8988T (cell line): ENCODE data around the gene KLF6.

Experiments
- DNase-seq: peaks from one replicate; pipeline ENCODE4 v3.0.0; 2011

KLF6 gene

GRCh38 chr10:3774018-3774813, 10.8 kb downstream of the KLF6 start:
- no peak for DNase-seq

DNA sequence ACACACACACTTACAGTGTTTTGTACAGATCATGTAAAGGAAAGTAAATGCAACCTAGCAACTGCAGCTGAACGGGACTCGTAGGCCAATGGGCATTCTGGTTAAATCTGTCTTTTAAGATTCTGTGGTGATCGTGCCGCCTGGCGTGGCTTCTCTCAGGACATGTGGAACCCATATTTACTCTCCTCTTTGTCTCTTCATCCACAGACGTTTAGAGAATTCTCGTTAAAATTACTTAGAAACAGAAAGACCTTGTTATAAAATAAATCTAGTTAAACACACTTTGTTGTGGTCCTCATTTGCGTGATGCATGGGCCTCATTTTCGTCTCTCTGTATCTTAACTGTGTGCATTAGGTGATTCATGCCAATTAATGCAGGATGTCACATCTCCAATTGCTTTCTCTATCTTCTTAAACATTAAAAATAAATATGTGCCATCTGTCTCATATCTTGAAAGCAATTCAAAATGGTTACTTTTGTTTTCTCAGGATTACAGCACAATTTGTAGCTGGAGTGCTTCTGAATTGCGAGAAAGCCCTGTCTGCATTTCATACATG, 11.5 kb downstream of the KLF6 start:
- no peak for DNase-seq

- no peak for DNase-seq
Observed at GRCh38 chr10:3772361-3773171, 12.4 kb downstream of the KLF6 start.

DNA sequence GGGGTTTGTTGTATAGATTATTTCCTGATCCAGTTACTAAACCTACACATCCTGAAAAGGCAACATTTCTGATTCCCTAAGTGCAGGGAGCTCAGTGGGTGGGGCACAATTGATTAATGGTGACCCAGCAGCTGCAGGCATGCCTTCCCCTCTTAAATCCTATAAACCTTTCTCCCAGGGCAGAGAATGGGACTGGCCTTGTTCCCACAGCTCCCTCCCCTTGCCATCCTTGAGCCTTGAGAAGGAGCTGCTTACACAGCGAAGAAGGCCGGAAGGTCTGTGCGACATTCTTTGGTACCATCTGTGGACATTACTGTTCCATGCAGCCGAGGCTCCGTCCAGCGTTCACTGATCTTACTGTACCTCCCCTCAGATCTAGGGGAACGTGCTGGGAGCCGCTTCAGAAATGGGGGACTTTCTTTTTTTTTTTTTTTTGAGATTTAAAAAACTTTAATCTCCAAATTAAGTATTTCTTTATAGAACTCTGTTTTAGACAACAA, 14.3 kb downstream of the KLF6 start:
- no peak for DNase-seq

DNA sequence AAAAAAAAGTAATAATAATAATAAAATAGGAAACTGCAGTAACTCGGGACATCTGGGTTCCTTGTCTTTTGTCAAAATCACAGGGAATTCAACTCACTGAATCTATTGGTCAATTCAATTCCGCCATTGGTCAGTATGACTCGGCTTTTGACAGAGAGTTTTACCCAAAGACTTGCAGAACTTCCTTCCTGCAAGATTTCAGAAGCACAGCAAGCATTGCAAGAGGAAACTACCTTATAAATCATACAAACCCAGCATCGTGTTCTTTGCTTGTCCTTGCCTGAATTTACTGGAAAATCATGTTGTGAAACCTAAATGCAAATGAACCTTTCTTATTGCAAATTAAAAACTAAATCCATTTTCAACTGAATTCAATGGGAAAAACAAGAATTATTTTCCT, 15.5 kb downstream of the KLF6 start:
- no peak for DNase-seq

GRCh38 chr10:3766046-3766756, 18.8 kb downstream of the KLF6 start:
- no peak for DNase-seq

- DNase-seq: no peak
Observed at GRCh38 chr10:3765146-3765545, 19.9 kb downstream of the KLF6 start.

GRCh38 chr10:3764626-3765112, 20.3 kb downstream of the KLF6 start:
- DNase-seq: no peak

- no peak for DNase-seq
Observed at GRCh38 chr10:3763852-3764625, 21.0 kb downstream of the KLF6 start.

DNA sequence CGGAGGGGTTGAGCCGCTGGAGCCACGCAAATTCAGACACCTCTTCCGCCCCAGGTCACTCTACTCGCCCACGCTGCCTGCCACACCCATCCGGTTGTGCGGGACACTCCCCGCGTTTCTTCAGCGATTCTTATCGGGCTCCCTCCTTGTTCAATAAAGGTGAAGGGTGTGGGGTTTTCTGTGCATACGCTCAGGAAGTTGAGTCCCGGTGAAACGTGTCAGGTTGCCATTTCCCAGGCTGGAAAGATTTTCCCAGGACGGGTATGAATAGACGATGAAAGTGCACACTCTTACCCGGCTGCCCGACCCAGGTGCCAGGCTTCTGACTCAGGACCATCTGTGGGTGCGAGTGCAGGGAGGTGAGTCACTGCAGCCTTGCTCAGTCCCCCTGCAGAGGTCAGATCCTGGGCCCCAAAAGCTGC, 22.0 kb downstream of the KLF6 start:
- no peak for DNase-seq

DNA sequence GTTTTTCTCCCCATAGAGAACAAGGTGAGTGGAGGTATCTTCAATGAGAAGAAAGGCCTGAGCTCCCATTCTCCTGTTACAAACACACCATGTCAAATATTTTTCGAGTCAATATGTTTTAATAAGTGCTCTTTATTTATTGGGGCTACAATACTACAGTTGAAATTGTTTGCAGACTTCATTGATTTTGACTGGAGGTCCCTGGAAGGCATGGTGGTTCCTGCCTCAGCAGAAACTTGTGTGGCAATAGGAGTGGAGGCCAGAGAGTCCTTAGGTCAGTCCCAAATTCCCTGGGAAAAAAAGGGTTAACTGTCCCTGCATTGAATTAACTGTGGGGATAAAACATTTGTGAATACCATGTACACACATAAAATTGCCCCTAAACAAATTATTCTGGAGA, 22.7 kb downstream of the KLF6 start:
- no peak for DNase-seq

- no peak for DNase-seq
Observed at GRCh38 chr10:3761904-3762303, 23.1 kb downstream of the KLF6 start.

- DNase-seq: no peak
Observed at GRCh38 chr10:3761021-3761686, 23.9 kb downstream of the KLF6 start.

DNA sequence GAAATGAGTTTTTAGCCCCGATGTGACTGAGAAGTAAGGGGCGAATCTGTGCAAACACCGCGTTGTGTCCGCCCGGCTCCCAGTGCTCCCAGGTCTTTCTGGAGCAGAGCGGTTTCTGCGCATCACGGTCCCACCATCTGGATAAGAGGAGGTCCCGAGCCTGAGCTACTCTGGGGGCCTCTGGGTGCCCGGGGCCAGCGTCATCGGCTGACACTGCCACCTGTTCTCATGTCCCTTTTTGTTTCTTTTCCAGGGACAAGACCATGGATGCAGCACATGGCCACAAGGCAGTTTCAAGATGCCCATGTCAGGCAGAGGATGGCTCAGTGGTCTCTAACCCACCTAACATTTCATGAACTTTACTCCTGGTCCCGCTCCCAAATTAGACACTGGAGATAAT, 24.9 kb downstream of the KLF6 start:
- no peak for DNase-seq

- no peak for DNase-seq
Observed at GRCh38 chr10:3759397-3759796, 25.6 kb downstream of the KLF6 start.

- DNase-seq: no peak
Observed at GRCh38 chr10:3758491-3758970, 26.5 kb downstream of the KLF6 start.

DNA sequence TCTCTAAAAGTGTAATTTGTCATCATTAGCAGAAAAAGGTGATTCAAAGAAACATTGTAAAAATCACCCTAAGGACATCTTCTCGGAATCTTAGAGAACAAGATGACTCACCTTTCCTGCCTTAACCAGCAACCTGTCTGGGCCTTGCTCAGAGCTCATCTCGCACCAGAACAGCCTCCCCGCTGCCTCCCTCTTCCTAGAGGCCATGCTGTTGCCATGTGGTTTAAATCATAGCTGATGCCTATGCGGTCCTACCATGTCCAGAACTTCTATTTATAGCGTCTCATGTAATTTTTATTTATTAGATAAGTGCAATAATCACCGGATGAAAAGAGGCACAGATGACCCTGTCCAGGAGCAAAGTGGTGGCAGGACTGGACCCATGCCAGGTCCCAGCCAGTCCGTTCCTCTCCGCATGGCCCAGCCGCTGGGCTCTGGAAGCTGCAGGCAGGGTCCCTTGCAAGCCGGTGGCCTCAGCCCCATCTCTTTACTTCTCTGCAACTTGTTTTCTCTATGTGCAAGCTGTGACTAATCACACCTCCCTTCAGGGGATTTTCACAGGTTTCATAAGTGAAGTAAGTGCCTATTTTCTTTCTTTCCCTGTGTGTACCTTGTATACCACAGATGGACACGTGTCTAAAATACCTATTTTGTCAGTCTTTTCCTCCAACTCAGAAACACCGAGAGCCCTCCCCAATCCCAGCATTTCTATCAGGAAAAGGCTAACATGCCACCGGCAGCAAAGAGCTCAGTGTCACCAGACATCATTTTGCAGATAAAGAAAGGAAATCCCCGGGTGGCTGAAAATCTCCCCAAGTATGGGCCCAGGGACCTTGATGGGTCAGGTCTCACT, 27.1 kb downstream of the KLF6 start:
- no peak for DNase-seq

GRCh38 chr10:3757250-3757637, 27.8 kb downstream of the KLF6 start:
- no peak for DNase-seq

GRCh38 chr10:3756360-3756740, 28.7 kb downstream of the KLF6 start:
- no peak for DNase-seq
